Endothelial cell (in vitro differentiated cells): ENCODE measurements around the gene RASL11B. TPM values are rescaled to one million over a fixed set of nuclear protein-coding genes. Genes with fewer than 3 reads are reported as not detected.
A peak's percentile ranks its signal among the peaks of the same experiment; 100 is the strongest.

ENCODE experiments used
- DNase-seq: peaks from one replicate; pipeline ENCODE4 v3.0.0; 2021; ENCODE audit warnings: low spot score
- H3K27ac Mint-ChIP-seq: one replicate; pipeline ENCODE4 v1.8.0; 2021; ENCODE audit warnings: mixed read lengths, inconsistent platforms; ENCODE audit not compliant: unreplicated experiment
- H3K27me3 Mint-ChIP-seq: one replicate; pipeline ENCODE4 v1.8.0; 2021; ENCODE audit warnings: mild to moderate bottlenecking, moderate library complexity, mixed read lengths, inconsistent platforms; ENCODE audit not compliant: unreplicated experiment
- H3K36me3 Mint-ChIP-seq: one replicate; pipeline ENCODE4 v1.8.0; 2021; ENCODE audit warnings: mild to moderate bottlenecking, low read depth, mixed read lengths, inconsistent platforms; ENCODE audit not compliant: unreplicated experiment
- H3K4me1 Mint-ChIP-seq: one replicate; pipeline ENCODE4 v1.8.0; 2021; ENCODE audit warnings: mild to moderate bottlenecking, mixed read lengths, inconsistent platforms; ENCODE audit not compliant: unreplicated experiment
- H3K4me3 Mint-ChIP-seq: one replicate; pipeline ENCODE4 v1.8.0; 2021; ENCODE audit warnings: mild to moderate bottlenecking, mixed read lengths, inconsistent platforms; ENCODE audit not compliant: unreplicated experiment
- H3K9me3 Mint-ChIP-seq: one replicate; pipeline ENCODE4 v1.8.0; 2021; ENCODE audit warnings: mixed read lengths, inconsistent platforms; ENCODE audit not compliant: unreplicated experiment
- CTCF ChIP-seq: fragments of 200-600 bp; sonication (generic); IDR thresholded peaks from one replicate; pipeline ENCODE4 v1.5.0; 2021; ENCODE audit warnings: antibody characterized with exemption; ENCODE audit not compliant: unreplicated experiment
- total RNA-seq: library from RNA; stranded (reverse); fragmentation: NEBNext Ultra II Directional; extraction: Animal tissue kit (Norgen Biotek cat#: 25700); gene quantifications from one replicate; pipeline ENCODE4 v1.2.1, GENCODE V29; 2021; ENCODE audit not compliant: unreplicated experiment

Gene RASL11B
- total RNA-seq, 1 donor from 2014 or later: 0.64 TPM

DNA sequence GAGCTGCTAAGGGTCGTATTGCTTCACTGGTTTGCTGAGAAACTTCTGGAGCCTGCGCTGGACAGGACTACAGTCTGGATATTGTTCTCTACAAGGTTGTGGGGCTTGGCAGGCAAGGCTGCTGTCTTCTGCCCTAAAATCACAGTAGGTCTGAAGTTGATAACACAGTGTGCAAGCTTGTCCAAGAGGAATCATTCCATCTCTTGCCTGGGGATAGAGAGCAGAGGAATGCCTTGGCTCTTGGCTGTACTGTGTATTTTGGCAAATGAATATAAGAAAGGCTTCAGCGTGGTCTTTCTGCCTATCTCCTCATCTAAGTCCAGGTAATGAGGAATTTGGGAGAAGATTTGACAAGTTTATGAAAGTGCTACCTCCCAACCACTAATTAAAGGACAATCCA lies 9.4 kb upstream of the RASL11B start:
- Mint-ChIP-seq H3K27me3 (no peaks in the 10 kb centered on the region), H3K36me3 (no peaks in the 10 kb centered on the region), H3K9me3 (no peaks in the 10 kb centered on the region), H3K4me1 (no peaks in the 10 kb centered on the region), H3K27ac (no peak overlapping the region), H3K4me3 (no peak overlapping the region)
- no peak for DNase-seq
- no peak for TF ChIP-seq CTCF

DNA sequence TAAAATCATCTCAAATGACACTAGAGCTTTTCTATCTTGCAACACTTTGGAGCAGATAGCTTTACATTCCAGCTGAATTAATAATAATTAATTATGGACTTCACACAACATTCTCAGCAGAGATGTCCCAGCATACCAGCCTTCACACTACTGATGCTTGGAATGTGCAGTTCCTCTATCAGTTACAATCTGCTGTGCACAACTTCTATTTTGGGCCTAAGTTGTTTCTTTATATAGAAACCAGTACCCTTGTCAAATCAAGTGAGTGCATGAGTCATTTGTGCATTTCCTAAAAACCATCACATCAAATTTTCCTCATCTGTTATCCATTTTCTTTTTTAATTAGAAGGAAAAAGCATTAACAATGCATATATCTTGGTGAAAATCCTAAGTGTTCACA lies 8.8 kb upstream of the RASL11B start:
- no peaks in the 10 kb centered on the region for H3K36me3 Mint-ChIP-seq
- no peaks in the 10 kb centered on the region for H3K9me3 Mint-ChIP-seq
- H3K4me1 Mint-ChIP-seq: no peaks in the 10 kb centered on the region
- no peak overlapping the region for H3K27ac Mint-ChIP-seq
- no peak for DNase-seq
- TF ChIP-seq CTCF: no peak
- H3K27me3 Mint-ChIP-seq: no peaks in the 10 kb centered on the region
- H3K4me3 Mint-ChIP-seq: no peak overlapping the region

- no peak for DNase-seq
- Mint-ChIP-seq H3K36me3 (peaks cover 4% of the 10 kb centered on the region), H3K27me3 (peaks cover 6% of the 10 kb centered on the region), H3K9me3 (no peaks in the 10 kb centered on the region), H3K27ac (no peak overlapping the region), H3K4me1 (peaks cover 6% of the 10 kb centered on the region), H3K4me3 (no peak overlapping the region)
- no peak for TF ChIP-seq CTCF
These were observed 5.3 kb upstream of the RASL11B start for GRCh38 chr4:52856801-52857200.

- H3K27ac Mint-ChIP-seq: no peak overlapping the region
- TF ChIP-seq CTCF: no peak
- H3K36me3 Mint-ChIP-seq: peaks cover 4% of the 10 kb centered on the region
- no peak overlapping the region for H3K4me3 Mint-ChIP-seq
- H3K9me3 Mint-ChIP-seq: no peaks in the 10 kb centered on the region
- no peak for DNase-seq
- H3K27me3 Mint-ChIP-seq: peaks cover 8% of the 10 kb centered on the region
- peaks cover 9% of the 10 kb centered on the region for H3K4me1 Mint-ChIP-seq
These were observed 1.8 kb upstream of the RASL11B start for GRCh38 chr4:52860361-52860760.

GRCh38 chr4:52861171-52861823 lies 820 bp upstream of the RASL11B start:
- no peak for TF ChIP-seq CTCF
- Mint-ChIP-seq H3K27ac (no peak overlapping the region), H3K27me3 (peaks cover 9% of the 10 kb centered on the region), H3K36me3 (peaks cover 4% of the 10 kb centered on the region), H3K4me3 (peak overlapping the region; percentile 86), H3K4me1 (peaks cover 9% of the 10 kb centered on the region), H3K9me3 (no peaks in the 10 kb centered on the region)
- no peak for DNase-seq
